SKM-1 treated with dmso at 0.1 percent for 144 hours (cell line): Measurements from ENCODE around the gene SHC2.

Experiments used
- DNase-seq: peaks from one replicate; lab custom pipeline; 2025; ENCODE audit not compliant: unreplicated experiment; lab: John Stamatoyannopoulos, UW

SHC2 gene

DNA sequence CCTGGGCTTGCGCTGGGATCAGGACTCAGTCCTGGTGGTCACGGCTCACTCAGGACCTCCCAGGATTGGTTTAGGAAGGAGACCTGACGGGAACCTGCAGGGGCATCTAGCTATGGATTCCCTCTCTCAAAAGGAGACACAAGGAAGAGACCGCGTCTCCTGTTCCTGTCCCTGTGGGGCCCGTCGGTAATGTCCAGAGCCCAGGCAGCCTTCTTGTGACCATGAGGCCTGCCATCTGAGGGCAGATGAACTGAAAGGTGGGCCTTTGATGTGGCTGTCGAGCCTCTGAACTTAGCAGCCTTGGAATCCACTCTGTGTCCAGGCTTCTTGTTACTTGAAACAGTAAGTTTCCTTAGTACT lies 84.7 kb downstream of the SHC2 start:
- no peak for DNase-seq

DNA sequence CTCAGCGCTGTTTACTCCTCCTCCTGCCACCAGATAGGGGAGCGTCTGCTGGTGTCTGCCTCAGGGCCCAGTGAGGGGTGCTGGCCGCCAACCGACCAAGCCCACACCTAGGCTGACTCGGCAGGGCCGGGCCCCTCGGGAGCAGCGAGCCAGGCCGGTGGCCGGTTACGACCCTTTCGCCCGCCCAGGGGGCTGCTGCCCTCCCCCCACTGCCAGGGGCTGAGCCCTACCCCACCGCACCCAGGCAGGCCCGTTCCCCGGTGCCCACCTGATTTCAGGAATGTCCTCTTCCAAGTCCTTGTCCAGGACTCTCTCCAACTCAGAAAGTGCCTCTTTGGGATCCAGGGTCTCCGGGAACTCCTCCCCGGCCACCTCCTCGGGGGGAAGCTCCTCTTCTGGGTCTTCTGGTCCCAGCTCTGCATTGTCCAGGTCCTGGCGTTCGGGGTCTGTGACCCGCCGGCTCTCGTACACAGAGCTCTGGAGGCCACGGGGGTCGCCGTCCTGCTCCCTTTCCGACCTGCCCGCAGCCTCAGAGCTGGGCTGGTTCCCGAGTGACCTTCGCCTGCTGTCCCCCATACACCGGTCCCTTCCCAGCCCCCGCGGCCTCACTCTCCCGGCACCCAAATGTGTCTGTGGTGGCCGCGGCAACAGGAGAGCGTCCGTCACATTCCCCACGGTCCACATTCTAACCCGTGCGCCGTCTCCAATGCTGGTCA lies 85.3 kb downstream of the SHC2 start:
- no peak for DNase-seq

DNA sequence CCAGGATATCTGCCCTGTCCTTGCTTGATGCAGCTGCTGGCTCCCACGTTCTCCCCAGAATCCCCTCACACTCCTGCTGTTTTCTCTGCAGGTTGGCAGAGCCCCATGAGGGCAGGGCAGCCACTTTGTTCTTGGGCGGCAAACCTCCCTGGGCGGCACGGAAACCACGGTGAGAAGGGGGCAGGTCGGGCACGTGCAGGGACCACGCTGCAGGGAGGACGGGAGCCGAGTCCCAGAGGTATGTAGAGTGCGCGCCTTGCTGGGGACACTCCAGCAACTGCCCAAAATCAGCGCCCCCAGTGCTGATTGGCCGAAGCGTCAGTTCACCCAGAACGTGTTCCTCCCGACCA lies 86.0 kb downstream of the SHC2 start:
- no peak for DNase-seq

DNA sequence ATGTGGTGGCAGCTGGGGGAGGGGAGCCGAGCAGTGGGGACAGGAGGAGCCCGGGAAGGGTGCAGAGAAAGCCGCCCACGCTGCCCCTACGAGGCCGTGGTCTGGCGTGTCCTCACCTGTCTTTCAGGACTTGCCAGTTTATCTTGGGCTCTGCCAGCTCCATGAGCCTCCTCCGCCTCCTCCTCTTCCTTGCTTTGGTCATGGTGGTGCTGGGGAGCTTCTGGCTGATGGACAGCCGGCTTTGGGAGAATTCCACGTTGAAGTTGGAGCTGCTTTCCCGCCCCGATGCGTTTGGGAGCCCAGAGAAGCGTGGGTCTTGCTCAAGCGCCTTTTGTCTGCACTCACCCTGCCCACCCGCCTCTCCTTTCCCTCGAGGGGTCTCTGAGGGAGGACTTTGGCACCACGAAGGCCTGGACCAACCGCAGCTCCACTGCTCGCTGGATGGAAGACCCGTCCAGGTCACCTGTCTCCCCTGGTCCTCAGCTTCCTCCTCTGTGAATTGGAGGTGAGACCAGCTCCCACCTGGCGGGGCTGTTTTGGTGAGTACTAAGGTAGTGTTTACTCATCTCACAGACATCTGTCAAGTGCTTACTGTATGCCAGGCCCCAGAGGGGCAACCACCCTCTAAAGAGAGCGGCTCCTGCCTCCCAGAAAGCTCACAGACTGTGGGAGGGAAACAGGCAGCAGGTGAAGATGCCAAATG lies 86.5 kb downstream of the SHC2 start:
- no peak for DNase-seq

DNA sequence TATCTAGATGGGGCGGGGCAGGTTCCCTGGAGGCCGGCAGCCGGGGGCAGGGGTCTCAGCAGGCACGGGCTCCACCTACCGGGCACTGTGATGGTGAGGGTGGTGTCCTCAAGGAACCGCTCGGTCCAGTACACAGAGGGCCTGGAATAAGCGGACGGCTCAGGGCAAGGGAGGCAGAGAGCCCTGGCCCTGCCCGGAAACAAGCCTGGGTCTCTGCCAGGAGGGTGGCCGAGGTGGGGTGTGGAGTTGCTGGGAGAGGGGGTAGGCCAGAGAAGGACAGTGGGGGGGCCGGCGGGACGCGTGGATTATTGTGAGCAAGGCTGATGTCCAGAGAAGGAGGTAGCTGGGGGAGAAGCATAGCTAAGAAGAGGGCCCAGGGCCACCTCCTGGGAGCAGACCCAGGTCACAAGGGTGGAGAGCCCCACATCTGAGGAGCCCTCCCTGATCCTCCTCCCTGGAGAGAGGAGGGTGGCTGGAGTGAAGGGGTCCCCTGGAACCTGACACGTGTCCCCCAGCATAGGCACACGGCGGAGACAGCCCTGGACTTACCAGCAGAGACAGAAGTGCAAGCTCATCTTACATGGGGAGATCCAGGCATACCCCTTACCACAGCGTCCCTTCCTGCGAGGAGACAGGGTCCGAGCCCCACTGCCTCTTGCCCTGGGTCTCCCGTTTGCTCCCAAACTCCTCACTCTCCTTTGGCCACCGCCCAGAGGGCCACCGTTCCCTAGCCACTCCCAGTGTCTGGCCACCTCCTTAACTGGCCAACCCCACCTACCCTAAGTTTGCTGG lies 87.2 kb downstream of the SHC2 start:
- DNase-seq, result no peak

DNA sequence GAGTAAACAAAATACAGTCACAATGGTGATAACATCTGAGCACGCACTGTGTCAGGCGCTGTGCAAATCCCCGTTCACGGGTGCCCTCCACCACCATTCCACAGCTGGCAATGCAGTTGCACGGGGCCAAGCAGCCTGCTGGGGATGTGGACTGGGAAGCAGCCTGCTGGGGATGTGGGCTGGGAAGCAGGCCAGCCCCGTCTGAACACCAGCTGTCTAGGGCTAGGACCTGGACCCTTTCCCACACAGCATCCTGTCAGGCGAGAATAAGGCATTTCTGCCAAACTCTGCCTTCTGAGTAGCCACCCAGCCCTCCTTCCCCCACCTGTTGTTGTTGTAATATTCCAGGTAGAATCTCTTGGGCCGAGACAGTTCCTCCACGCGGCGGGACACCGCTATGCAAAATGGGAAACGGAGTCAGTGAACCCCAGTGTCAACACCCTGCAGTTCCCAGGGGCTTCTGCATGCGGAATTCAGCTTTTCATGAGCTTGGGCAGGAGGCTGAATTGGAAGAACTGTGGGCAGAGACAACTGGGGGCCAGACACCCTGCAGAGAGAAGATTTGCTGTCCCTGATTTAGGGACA lies 88.4 kb downstream of the SHC2 start:
- DNase-seq, result no peak

DNA sequence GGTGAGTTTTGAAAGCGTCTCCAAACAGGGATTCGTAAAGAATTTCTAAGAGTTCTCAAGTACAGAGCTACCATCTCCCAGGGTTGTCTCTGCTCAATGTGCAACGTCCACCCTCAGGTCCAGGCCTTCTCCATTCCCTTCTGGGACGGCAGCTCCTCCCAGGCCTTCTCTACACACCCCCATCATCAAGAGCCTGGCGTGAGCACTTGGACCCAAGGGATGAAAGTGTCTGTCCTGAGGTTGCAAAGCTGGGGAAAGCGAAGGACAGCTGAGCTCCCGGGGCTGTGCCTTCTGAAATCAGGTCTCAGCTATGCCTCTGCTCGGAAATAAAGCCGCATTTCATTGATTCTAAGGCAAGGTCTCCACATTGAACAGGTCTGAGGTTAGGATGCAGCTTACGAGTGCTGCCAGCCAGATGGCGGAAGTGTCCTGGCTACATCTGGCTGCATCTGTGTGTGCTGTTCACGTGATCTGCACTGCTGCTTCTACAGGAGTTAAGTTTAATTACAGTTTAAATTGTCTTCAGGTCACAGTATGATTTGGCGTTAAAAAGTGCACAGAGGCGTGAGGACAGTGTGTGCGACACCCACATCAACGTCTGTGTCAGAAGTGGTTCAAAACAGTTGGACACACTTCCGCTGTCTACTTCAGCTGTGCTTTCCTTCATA lies 89.2 kb downstream of the SHC2 start:
- DNase-seq, result no peak

DNA sequence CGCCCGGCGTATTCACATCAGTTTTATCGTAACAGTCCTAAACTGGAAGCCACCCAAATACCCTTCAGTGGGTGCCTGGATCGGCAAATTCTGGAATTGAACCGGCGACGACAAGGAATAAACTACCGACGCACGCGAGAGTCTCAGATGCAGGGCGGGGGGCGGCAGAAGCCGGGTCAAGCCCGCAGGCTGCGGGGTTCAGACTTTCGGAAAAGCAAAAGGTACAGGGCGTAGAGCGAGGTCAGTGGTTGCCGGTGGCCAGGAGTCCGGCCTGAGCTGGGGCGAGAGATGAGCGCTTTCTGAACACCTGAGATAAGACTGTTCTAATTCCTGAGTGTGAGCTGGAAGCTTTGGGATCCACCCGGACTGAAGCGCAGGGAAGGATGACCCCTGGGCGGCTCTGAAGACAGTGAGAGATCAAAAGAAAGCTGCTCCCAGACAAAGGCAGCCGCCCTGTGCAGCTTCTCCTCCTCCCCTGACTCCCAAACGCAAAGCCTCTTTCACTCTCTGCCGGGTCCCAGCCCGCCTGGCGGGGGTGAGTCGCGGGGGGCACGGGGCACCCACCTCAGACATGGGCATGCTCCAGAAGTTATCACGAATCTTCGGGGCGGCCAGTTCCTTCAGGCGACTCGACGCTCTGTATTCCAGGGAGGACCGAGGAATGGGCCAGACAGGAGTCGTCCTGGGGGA lies 90.0 kb downstream of the SHC2 start:
- DNase-seq, result no peak

DNA sequence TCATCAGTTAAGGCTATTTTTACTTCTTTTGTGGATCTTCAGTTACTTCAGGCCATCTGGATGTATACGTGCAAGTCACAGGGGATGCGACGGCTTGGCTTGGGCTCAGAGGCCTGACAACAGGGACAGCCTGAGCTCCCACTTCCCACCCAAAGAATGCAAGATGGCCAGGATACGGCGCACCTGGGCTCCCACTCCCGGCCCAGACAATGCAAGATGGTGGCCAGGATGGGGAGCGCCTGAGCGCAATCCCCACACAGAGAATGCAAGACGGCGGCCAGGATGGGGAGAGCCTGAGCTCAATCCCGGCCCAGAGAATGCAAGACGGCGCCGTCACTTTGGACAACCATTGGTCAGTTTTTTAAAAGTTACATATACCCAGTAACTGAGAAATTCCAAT lies 91.0 kb downstream of the SHC2 start:
- DNase-seq, result no peak

DNA sequence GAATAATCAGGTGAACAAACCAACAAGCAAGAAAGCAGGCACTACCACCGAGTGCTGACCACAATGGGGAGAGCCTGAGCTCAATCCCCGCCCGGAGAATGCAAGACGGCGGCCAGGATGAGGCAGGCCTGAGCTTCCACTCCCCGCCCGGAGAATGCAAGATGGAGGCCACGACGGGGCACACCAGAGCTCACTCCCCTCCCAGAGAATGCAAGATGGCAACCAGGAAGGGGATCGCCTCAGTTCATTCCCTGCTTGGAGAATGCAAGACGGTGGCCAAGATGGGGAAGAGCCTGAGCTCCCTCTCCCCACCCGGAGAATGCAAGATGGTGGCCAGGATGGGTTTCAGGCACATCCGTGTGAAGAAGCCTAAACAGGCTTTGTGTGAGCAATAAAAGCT lies 91.6 kb downstream of the SHC2 start:
- no peak for DNase-seq

DNA sequence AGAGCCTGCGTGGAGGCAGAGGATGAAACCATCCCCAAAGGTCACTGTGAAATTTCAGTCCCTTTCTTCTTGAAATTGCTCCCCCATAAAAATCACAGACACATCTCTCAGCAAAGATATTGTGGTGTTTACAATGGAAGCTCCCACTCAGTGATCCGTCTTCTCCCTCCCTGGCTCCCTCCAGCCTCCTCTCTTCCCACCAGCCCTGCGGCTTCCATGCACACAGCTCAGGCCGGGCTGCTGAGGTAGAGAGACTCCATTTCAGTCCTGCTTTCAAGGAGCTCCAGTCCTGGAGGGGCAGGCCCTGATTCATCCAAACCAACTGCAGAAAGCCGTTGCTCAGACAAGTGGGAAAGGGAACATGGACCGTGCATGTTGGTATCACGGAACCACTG lies 92.2 kb downstream of the SHC2 start:
- no peak for DNase-seq

DNA sequence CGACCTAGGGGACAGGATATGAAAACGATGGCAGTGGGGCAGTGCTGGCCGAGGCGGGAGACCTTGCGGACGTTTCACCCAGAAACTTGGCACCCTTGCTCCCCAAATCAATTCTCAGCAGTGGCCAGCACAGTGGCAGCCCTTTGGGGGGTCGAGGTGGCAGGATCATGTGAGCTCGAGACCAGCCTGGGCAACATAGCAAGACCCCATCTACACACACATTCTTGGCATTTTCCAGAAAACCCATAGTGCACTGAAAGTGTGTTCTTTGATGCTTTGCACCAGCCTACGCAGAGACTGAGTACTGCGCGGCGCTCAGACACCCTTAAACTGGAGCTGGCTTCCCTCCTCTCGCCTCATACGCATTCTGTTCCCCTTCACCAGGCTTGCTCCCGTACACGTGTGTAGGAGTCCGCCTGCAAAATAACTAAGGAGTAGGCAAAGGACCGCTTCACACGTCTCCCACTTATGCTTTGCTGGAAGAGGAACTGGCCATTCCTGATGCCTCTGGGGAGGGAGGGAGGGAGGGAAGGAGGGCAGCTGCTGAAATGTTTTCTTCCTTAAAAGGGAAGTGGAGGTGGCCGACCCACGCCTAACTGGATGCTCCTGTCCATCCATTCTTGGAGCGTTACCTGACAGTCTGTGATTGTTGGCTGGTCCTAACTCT lies 92.7 kb downstream of the SHC2 start:
- DNase-seq, result no peak

DNA sequence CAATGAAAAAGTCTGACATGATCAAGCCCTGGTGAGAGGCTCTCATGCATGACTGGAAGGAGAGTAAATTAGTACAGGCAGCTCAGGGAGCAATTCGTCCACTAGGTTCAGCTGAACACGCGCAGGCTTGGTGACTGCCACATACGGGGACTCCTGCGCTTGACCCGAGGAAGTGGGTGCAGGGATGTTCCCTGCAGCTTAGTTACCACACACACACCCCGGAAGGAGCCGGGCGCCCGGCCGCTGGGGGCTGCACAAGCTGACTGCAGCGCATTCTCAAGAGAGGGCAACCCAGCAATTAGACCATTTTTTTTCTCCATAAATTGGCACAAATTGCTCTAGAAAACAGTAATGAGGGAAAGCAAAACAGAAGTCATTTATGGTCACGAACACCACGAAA lies 93.3 kb downstream of the SHC2 start:
- DNase-seq, result no peak

DNA sequence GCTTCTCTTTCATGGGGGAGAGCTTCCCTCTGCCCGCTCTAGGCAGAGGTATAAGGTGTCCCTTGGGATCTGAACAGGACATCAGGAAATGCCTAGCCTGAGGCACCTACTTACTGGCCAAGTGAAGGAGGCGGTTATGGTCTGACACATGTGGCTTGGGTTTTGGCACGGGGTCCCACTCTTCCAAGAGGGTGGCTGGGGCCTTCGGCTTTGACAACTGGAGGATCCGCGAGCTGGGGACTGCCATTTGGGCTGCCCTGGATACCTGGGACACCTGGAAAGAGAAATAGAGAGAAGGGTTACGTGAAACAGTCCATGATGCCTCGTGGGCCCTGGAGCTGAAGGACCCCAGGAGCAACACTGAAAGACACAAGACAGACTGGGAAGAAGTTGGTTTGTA lies 93.9 kb downstream of the SHC2 start:
- DNase-seq, result no peak
